GM23248 (cell line): Measurements from ENCODE around the gene VWA1. TPM values are rescaled to one million over a fixed set of nuclear protein-coding genes. Genes with fewer than 3 reads are reported as not detected.
A peak's percentile ranks its signal among the peaks of the same experiment; 100 is the strongest.

Experiments
- DNase-seq: peaks from one replicate; pipeline ENCODE4 v3.0.0-alpha.2; 2015
- H2AFZ ChIP-seq: fragments of 200-600 bp; sonication (generic); 2 replicates; pipeline ENCODE4 v1.6.1; 2016; ENCODE audit warnings: antibody characterized with exemption
- H3F3A ChIP-seq: fragments of 200-600 bp; sonication (generic); 2 replicates; pipeline ENCODE4 v1.6.1; 2016; ENCODE audit warnings: mild to moderate bottlenecking, antibody characterized with exemption, mixed run types; ENCODE audit not compliant: insufficient read depth
- H3K27ac ChIP-seq: fragments of 200-600 bp; sonication (generic); 2 replicates; pipeline ENCODE4 v1.5.1; 2016; ENCODE audit warnings: mild to moderate bottlenecking
- H3K27me3 ChIP-seq: fragments of 200-600 bp; sonication (generic); replicated peaks from 2 replicates; pipeline ENCODE4 v1.6.1; 2016; ENCODE audit warnings: mild to moderate bottlenecking; ENCODE audit not compliant: insufficient read depth
- H3K36me3 ChIP-seq: fragments of 200-600 bp; sonication (generic); 2 replicates; pipeline ENCODE4 v1.6.1; 2016; ENCODE audit warnings: low read depth, mild to moderate bottlenecking
- H3K4me1 ChIP-seq: fragments of 200-600 bp; sonication (generic); 2 replicates; pipeline ENCODE4 v1.6.1; 2016; ENCODE audit warnings: mild to moderate bottlenecking; ENCODE audit not compliant: insufficient read depth
- H3K4me2 ChIP-seq: fragments of 200-600 bp; sonication (generic); one replicate; pipeline ENCODE4 v1.6.1; 2016; ENCODE audit warnings: mild to moderate bottlenecking; ENCODE audit not compliant: unreplicated experiment
- H3K4me3 ChIP-seq: fragments of 200-600 bp; sonication (generic); 2 replicates; pipeline ENCODE4 v1.5.1; 2016; ENCODE audit warnings: mild to moderate bottlenecking
- H3K79me2 ChIP-seq: fragments of 200-600 bp; sonication (generic); 2 replicates; pipeline ENCODE4 v1.6.1; 2016; ENCODE audit warnings: mild to moderate bottlenecking; ENCODE audit not compliant: insufficient read depth
- H3K9ac ChIP-seq: fragments of 200-600 bp; sonication (generic); 2 replicates; pipeline ENCODE4 v1.6.1; 2016; ENCODE audit warnings: mild to moderate bottlenecking
- H3K9me2 ChIP-seq: fragments of 200-600 bp; sonication (generic); 2 replicates; pipeline ENCODE4 v1.6.1; 2016; ENCODE audit warnings: mixed run types, mild to moderate bottlenecking, moderate library complexity; ENCODE audit not compliant: insufficient read depth
- H3K9me3 ChIP-seq: fragments of 200-600 bp; sonication (generic); one replicate; pipeline ENCODE4 v1.6.1; 2017; ENCODE audit warnings: low read depth
- H4K20me1 ChIP-seq: fragments of 200-600 bp; sonication (generic); 2 replicates; pipeline ENCODE4 v1.6.0; 2016; ENCODE audit not compliant: insufficient read depth
- EZH2 ChIP-seq: fragments of 200-600 bp; sonication (generic); IDR thresholded peaks from 2 replicates; pipeline ENCODE4 v1.6.1; 2018; ENCODE audit warnings: antibody characterized with exemption, mild to moderate bottlenecking; ENCODE audit not compliant: insufficient read depth, poor library complexity, severe bottlenecking
- EZH2phosphoT487 ChIP-seq: fragments of 200-600 bp; sonication (generic); IDR thresholded peaks from 2 replicates; pipeline ENCODE4 v1.6.1; 2018; ENCODE audit warnings: antibody characterized with exemption, moderate library complexity, mild to moderate bottlenecking, low read depth; ENCODE audit not compliant: insufficient read depth
- WGBS, 2 experiments: methylation state at CpG; one replicate each; pipeline ENCODE4 v1.1.6; 2015 to 2017; ENCODE audit warnings: low lambda C conversion rate in 2 of 2, low coverage in 1 of 2; ENCODE audit errors: missing lambda C conversion rate in 2 of 2; 5-methylcytosine and 5-hydroxymethylcytosine counted together
- in situ Hi-C: fragments of 300-500 bp; cut with MboI; formaldehyde crosslinking; loops from 2 replicates; pipeline ENCODE4 v1.15.0; 2020
- polyA plus RNA-seq: library from polyadenylated mRNA; unstranded; fragments of >200 nt; fragmentation: Nextera tagmentation; extraction: Ambion mirVana; gene quantifications from 2 replicates; pipeline ENCODE4 v1.2.1, GENCODE V29; 2016
- total RNA-seq: library from RNA; depleted of rRNA; stranded (reverse); fragments of >200 nt; shearing (Covaris generic); gene quantifications from 2 replicates; pipeline ENCODE4 v1.2.3, GENCODE V29; 2014

The VWA1 gene
- total and polyA plus RNA-seq, 2 experiments from 2014 or later, result 1.3 to 1.4 TPM

DNA sequence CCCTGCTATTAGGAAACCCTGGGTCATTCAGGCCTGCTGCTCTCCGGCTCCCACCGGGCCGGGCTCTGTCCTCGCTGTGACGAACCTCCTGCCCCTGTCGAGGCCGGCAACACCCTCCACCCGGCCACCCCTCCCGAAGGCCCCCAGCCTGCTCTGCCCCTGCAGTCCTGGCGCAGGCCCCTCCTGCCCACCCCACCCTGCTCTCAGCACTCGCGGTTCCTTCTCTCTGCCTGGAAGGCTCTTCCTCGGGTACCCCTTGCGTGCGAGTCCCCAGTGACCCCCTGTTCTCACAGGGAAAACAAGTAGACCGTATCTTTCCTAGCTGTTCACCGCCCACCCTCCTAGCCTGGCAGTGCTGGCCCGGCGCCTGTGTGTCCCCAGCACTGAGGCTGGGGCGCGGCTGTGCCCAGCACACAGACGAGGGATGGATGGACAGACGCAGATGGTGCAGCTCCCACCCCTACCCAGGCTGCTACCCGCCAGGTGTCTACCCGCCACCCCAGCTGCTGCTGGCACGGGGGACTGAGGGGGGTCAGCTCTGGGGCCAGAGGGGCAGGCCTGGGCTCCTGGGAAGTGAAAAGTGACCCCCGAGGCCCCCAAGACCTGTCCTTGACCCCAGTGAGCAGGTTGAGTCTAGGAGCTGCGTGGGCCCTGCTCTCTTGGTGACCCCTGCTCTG lies 3.1 kb upstream of the VWA1 start:
- in situ Hi-C loops, result no loop called here
- no peak for TF ChIP-seq EZH2
- no peak for TF ChIP-seq EZH2phosphoT487
- Histone ChIP-seq H3K27me3 (no peaks in the 10 kb centered on the region), H3K79me2 (no peaks in the 10 kb centered on the region), H3K9ac (no peak overlapping the region), H3K27ac (no peak overlapping the region), H3K4me2 (no peak overlapping the region), H3K9me2 (no peaks in the 10 kb centered on the region), H3K4me1 (no peaks in the 10 kb centered on the region), H3F3A (0 out of 2 replicates have a peak, but pooled peaks cover 7% of the 10 kb centered on the region), H4K20me1 (no peaks in the 10 kb centered on the region), H3K4me3 (no peak overlapping the region), H3K36me3 (no peaks in the 10 kb centered on the region), H3K9me3 (no peaks in the 10 kb centered on the region), H2AFZ (no peak overlapping the region)
- no peak for DNase-seq
- 88 to 90% methylated on average over 18 to 27 of the region's 28 CpGs for WGBS, 2 experiments

- no peaks in the 10 kb centered on the region for H3K4me1 ChIP-seq
- TF ChIP-seq EZH2phosphoT487 (no peak), EZH2 (no peak)
- H3K27me3 ChIP-seq, result no peaks in the 10 kb centered on the region
- H3K9ac ChIP-seq, result no peak overlapping the region
- H3K4me2 ChIP-seq, result no peak overlapping the region
- DNase-seq, result no peak
- H3K79me2 ChIP-seq, result no peaks in the 10 kb centered on the region
- no peaks in the 10 kb centered on the region for H4K20me1 ChIP-seq
- H3K9me3 ChIP-seq, result no peaks in the 10 kb centered on the region
- 85 to 88% methylated on average over 20 to 33 of the region's 34 CpGs for WGBS, 2 experiments
- H3K9me2 ChIP-seq, result no peaks in the 10 kb centered on the region
- no peak overlapping the region for H2AFZ ChIP-seq
- no peak overlapping the region for H3K4me3 ChIP-seq
- in situ Hi-C loops, result no loop called here
- no peaks in the 10 kb centered on the region for H3K36me3 ChIP-seq
- H3K27ac ChIP-seq, result no peak overlapping the region
- 0 out of 2 replicates have a peak, but pooled peaks cover 7% of the 10 kb centered on the region for H3F3A ChIP-seq
Measured at GRCh38 chr1:1432951-1433803, 2.3 kb upstream of the VWA1 start.

DNA sequence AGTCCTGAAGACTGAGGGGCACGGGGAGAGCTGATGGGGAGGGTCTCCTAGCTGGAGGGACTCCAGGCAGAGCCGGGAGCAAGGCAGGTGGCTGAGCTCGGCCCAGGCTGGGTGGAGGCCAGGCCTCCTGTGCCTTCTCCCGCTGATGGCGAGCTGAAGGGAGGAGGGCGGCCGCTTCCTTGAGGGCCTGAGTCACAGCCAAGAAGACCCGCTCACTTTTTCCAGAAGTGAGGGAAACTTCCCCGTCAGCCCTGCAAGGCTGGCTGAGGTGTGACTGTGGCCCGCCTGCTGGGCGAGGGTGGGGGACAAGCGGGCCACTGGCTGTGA lies 1.7 kb upstream of the VWA1 start:
- in situ Hi-C loops, result no loop called here
- H2AFZ ChIP-seq, result no peak overlapping the region
- no peaks in the 10 kb centered on the region for H4K20me1 ChIP-seq
- no peak overlapping the region for H3K27ac ChIP-seq
- H3K4me3 ChIP-seq, result no peak overlapping the region
- 74 to 75% methylated on average over 11 of the region's 12 CpGs for WGBS, 2 experiments
- H3K4me1 ChIP-seq, result no peaks in the 10 kb centered on the region
- peak; percentile 57 for DNase-seq
- H3K27me3 ChIP-seq, result no peaks in the 10 kb centered on the region
- H3F3A ChIP-seq, result 0 out of 2 replicates have a peak, but pooled peaks cover 7% of the 10 kb centered on the region
- no peak for TF ChIP-seq EZH2
- no peak for TF ChIP-seq EZH2phosphoT487
- no peak overlapping the region for H3K4me2 ChIP-seq
- H3K9ac ChIP-seq, result no peak overlapping the region
- no peaks in the 10 kb centered on the region for H3K9me3 ChIP-seq
- H3K79me2 ChIP-seq, result no peaks in the 10 kb centered on the region
- no peaks in the 10 kb centered on the region for H3K36me3 ChIP-seq
- H3K9me2 ChIP-seq, result no peaks in the 10 kb centered on the region

DNA sequence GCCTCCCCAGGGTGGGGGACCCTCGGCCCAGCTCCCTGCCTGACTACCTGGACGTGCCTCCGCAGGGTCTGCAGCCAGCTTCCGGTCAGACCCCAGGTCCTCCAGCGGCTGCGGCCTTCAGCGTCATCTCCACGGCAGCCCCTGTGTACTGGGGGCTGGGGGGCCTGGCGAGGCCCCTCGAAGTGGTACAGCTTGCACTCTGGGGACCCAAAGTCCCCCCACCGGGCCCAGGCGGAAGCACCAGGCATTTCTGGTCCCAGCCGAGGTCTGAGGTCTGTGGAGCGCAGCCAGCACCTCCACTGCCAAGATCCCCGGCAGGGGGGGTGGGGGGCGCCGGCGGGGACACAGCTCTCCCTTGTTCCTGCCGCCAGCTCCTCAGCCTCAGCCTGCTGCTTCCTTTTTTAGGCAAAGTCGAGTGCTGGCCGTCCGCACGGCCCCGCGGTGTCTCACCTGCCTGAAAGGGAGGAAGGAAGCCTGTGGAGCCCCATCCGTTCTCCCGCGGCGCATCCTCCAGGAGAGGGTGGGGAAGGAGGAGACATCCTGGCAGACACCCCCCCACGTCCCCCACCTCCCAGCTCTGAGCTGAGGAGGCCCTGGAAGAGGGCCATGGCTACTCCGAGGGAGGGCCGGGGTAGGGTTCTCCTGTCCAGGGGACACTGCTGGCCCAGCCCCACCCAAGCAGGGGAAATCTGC lies 1.2 kb upstream of the VWA1 start:
- no peaks in the 10 kb centered on the region for H3K9me2 ChIP-seq
- H3K36me3 ChIP-seq, result no peaks in the 10 kb centered on the region
- H3K27me3 ChIP-seq, result no peaks in the 10 kb centered on the region
- no peak overlapping the region for H2AFZ ChIP-seq
- no peak for TF ChIP-seq EZH2phosphoT487
- TF ChIP-seq EZH2, result no peak
- H4K20me1 ChIP-seq, result no peaks in the 10 kb centered on the region
- H3K9me3 ChIP-seq, result no peaks in the 10 kb centered on the region
- no peak overlapping the region for H3K27ac ChIP-seq
- no peak overlapping the region for H3K4me2 ChIP-seq
- in situ Hi-C loops, result no loop called here
- 50 to 53% methylated on average over 27 to 31 of the region's 32 CpGs for WGBS, 2 experiments
- H3K9ac ChIP-seq, result no peak overlapping the region
- H3F3A ChIP-seq, result 0 out of 2 replicates have a peak, but pooled peaks cover 7% of the 10 kb centered on the region
- no peaks in the 10 kb centered on the region for H3K79me2 ChIP-seq
- no peak for DNase-seq
- no peak overlapping the region for H3K4me3 ChIP-seq
- no peaks in the 10 kb centered on the region for H3K4me1 ChIP-seq
